Measurements from ENCODE around the gene DCC.

- no peak for TF ChIP-seq CTCF (IDR thresholded peaks at IDR 0.05)
- TF ChIP-seq EP300 (IDR thresholded peaks at IDR 0.05): no peak
These were observed 489.9 kb downstream of the DCC start for GRCh38 chr18:52829876-52830405.

Measured in upper lobe of left lung (tissue), 4 donors.